ENCODE measurements around the gene TRHDE.

The TRHDE gene

GRCh38 chr12:72390146-72390545, 118.0 kb downstream of the TRHDE start:
- in situ Hi-C loops (cut with HindIII; ENCODE audit: low pct_ligation_motif_present, low sequenced_read_pairs), result no loop called here
- no peak overlapping the region for H3K27ac ChIP-seq
- TF ChIP-seq CTCF (IDR thresholded peaks at IDR 0.05; ENCODE audit: low read depth, low read length, missing control alignments), result no peak
- DNase-seq, result no peak
- H3K36me3 ChIP-seq (replicated peaks), result no peaks in the 10 kb centered on the region
- H3K27me3 ChIP-seq (replicated peaks), result no peaks in the 10 kb centered on the region
- no peak overlapping the region for H3K4me3 ChIP-seq (ENCODE audit: low read depth, low read length)

- no peak for DNase-seq
- Histone ChIP-seq H3K27me3 (replicated peaks) (no peaks in the 10 kb centered on the region), H3K4me3 (ENCODE audit: low read depth, low read length) (no peak overlapping the region), H3K27ac (no peak overlapping the region), H3K36me3 (replicated peaks) (no peaks in the 10 kb centered on the region)
- in situ Hi-C loops (cut with HindIII; ENCODE audit: low pct_ligation_motif_present, low sequenced_read_pairs), result no loop called here
- TF ChIP-seq CTCF (IDR thresholded peaks at IDR 0.05; ENCODE audit: low read depth, low read length, missing control alignments), result no peak
Measured at GRCh38 chr12:72406111-72406510, 133.9 kb downstream of the TRHDE start.

GRCh38 chr12:72432037-72432604, 160.0 kb downstream of the TRHDE start:
- Histone ChIP-seq H3K27me3 (replicated peaks) (no peaks in the 10 kb centered on the region), H3K27ac (no peak overlapping the region), H3K36me3 (replicated peaks) (no peaks in the 10 kb centered on the region), H3K4me3 (ENCODE audit: low read depth, low read length) (no peak overlapping the region)
- no peak for TF ChIP-seq CTCF (IDR thresholded peaks at IDR 0.05; ENCODE audit: low read depth, low read length, missing control alignments)
- in situ Hi-C loops (cut with HindIII; ENCODE audit: low pct_ligation_motif_present, low sequenced_read_pairs), result no loop called here
- no peak for DNase-seq

GRCh38 chr12:72433298-72433697, 161.1 kb downstream of the TRHDE start:
- no peak for TF ChIP-seq CTCF (IDR thresholded peaks at IDR 0.05; ENCODE audit: low read depth, low read length, missing control alignments)
- in situ Hi-C loops (cut with HindIII; ENCODE audit: low pct_ligation_motif_present, low sequenced_read_pairs), result no loop called here
- H3K36me3 ChIP-seq (replicated peaks), result no peaks in the 10 kb centered on the region

GRCh38 chr12:72434999-72435398, 162.8 kb downstream of the TRHDE start:
- no peak overlapping the region for H3K4me3 ChIP-seq (ENCODE audit: low read depth, low read length)
- in situ Hi-C loops (cut with HindIII; ENCODE audit: low pct_ligation_motif_present, low sequenced_read_pairs), result no loop called here
- H3K27me3 ChIP-seq (replicated peaks), result no peaks in the 10 kb centered on the region
- H3K36me3 ChIP-seq (replicated peaks), result no peaks in the 10 kb centered on the region
- no peak overlapping the region for H3K27ac ChIP-seq
- no peak for DNase-seq
- TF ChIP-seq CTCF (IDR thresholded peaks at IDR 0.05; ENCODE audit: low read depth, low read length, missing control alignments), result no peak

More at GRCh38 chr12:72433298-72433697, 161.1 kb downstream of the TRHDE start:
- Histone ChIP-seq H3K27me3 (replicated peaks) (no peaks in the 10 kb centered on the region), H3K4me3 (ENCODE audit: low read depth, low read length) (no peak overlapping the region), H3K27ac (no peak overlapping the region)
- DNase-seq, result no peak

- no peaks in the 10 kb centered on the region for H3K27me3 ChIP-seq (replicated peaks)
- in situ Hi-C loops (cut with HindIII; ENCODE audit: low pct_ligation_motif_present, low sequenced_read_pairs), result no loop called here
- TF ChIP-seq CTCF (IDR thresholded peaks at IDR 0.05; ENCODE audit: low read depth, low read length, missing control alignments), result no peak
- DNase-seq, result no peak
- no peak overlapping the region for H3K4me3 ChIP-seq (ENCODE audit: low read depth, low read length)
- no peak overlapping the region for H3K27ac ChIP-seq
- no peaks in the 10 kb centered on the region for H3K36me3 ChIP-seq (replicated peaks)
Measured at GRCh38 chr12:72442217-72442616, 170.0 kb downstream of the TRHDE start.
